ENCODE results near the gene GID8. TPM values are rescaled to one million over a fixed set of nuclear protein-coding genes. Genes with fewer than 3 reads are reported as not detected.
A peak's percentile ranks its signal among the peaks of the same experiment; 100 is the strongest.

GID8 gene
- total and polyA plus RNA-seq, 2 of the 13 experiments (the other 11 are each of a cell fraction or from before 2014, with no cell fraction given) = 39.6 to 59.8 TPM

DNA sequence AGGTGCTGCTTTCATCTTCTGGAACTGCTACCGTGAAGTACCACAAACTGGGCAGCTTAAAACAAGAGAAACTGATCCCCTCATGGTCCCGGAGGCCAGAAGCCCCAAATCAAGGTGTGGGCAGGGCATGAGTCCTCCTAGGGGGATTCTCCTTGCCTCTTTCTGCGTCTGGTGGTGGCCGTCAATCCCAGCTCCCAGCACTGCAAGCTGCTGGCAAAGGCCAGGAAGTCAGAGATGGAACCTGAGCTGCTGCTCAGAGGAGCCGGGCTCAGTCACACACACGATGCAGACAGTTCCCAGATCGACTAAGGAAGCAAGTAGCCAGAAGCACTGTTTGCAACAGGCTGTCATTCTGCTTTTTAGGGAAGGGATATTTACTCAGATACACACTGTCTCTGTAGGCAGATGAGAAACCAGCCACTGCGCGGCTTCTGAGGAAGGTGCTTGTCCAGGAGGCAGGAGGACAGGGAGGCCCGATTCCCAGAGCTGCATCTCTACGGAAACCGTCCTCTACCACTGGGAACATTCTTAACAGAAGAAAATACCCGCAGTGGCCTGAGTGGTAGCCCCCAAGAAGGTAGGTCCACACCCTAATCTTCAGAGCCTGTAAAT, 53.4 kb downstream of the GID8 start:
- FAIRE-seq = no peak
- WGBS (ENCODE audit: low lambda C conversion rate) = 6% methylated on average over 13 of the region's 13 CpGs
- intact Hi-C loops (cut with micrococcal nuclease; ENCODE audit: unreplicated experiment) = no loop called here

More for the DNA sequence above, 53.4 kb downstream of the GID8 start:
- no peak overlapping the region for H2AFZ ChIP-seq (ENCODE audit: low read length)
- H3K4me1 ChIP-seq (ENCODE audit: insufficient read depth, low read length) = no peaks in the 10 kb centered on the region
- H3K27ac ChIP-seq (ENCODE audit: extremely low read length, insufficient read depth, low read length) = no peak overlapping the region
- ATAC-seq = peak; percentile 24
- H3K36me3 ChIP-seq (replicated peaks in 1 of 2; ENCODE audit: control insufficient read depth in 1 of 2, insufficient read depth in 2 of 2, low read length in 2 of 2) = no peaks in the 10 kb centered on the region
- BruUV-seq (replicated peaks) = no TSS peak
- no peak overlapping the region for H3K4me3 ChIP-seq (replicated peaks in 1 of 3; ENCODE audit: insufficient read depth in 1 of 3, low read depth in 2 of 3, low read length in 3 of 3)
- peaks cover 51 to 87% of the 10 kb centered on the region in 2 experiments for H3K27me3 ChIP-seq (ENCODE audit: control insufficient read depth in 1 of 2, insufficient read depth in 2 of 2, low read length in 2 of 2)
- in situ Hi-C loops (cut with HindIII; ENCODE audit: extremely low pct_ligation_motif_present, low pct_unique_long_range_greater_than_20kb) = no loop called here
- H3K4me2 ChIP-seq (ENCODE audit: low read depth, low read length) = no peak overlapping the region
- H4K20me1 ChIP-seq (ENCODE audit: insufficient read depth, low read length) = peaks cover 3% of the 10 kb centered on the region; the same call in 1 of the 2 replicates
- no peaks in the 10 kb centered on the region for H3K79me2 ChIP-seq (ENCODE audit: insufficient read depth, low read length)
- no peak overlapping the region for H3K9ac ChIP-seq (ENCODE audit: insufficient read depth, low read depth, low read length)
- no peaks in the 10 kb centered on the region for H3K9me3 ChIP-seq (ENCODE audit: low read length)
- TF ChIP-seq, protein P1, sequence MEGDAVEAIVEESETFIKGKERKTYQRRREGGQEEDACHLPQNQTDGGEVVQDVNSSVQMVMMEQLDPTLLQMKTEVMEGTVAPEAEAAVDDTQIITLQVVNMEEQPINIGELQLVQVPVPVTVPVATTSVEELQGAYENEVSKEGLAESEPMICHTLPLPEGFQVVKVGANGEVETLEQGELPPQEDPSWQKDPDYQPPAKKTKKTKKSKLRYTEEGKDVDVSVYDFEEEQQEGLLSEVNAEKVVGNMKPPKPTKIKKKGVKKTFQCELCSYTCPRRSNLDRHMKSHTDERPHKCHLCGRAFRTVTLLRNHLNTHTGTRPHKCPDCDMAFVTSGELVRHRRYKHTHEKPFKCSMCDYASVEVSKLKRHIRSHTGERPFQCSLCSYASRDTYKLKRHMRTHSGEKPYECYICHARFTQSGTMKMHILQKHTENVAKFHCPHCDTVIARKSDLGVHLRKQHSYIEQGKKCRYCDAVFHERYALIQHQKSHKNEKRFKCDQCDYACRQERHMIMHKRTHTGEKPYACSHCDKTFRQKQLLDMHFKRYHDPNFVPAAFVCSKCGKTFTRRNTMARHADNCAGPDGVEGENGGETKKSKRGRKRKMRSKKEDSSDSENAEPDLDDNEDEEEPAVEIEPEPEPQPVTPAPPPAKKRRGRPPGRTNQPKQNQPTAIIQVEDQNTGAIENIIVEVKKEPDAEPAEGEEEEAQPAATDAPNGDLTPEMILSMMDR (CRISPR knock-in tag; IDR thresholded peaks at IDR 0.05) = no peak
- TF ChIP-seq EZH2 (conservative IDR thresholded peaks at IDR 0.05; ENCODE audit: low read depth, low read length) = peak; percentile 92
- TF ChIP-seq ZNF567 (CRISPR knock-in tag; IDR thresholded peaks at IDR 0.05; ENCODE audit: borderline replicate concordance) = no peak
- TF ChIP-seq, protein P2, sequence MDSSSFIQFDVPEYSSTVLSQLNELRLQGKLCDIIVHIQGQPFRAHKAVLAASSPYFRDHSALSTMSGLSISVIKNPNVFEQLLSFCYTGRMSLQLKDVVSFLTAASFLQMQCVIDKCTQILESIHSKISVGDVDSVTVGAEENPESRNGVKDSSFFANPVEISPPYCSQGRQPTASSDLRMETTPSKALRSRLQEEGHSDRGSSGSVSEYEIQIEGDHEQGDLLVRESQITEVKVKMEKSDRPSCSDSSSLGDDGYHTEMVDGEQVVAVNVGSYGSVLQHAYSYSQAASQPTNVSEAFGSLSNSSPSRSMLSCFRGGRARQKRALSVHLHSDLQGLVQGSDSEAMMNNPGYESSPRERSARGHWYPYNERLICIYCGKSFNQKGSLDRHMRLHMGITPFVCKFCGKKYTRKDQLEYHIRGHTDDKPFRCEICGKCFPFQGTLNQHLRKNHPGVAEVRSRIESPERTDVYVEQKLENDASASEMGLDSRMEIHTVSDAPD (CRISPR knock-in tag; IDR thresholded peaks at IDR 0.05) = no peak
- TF ChIP-seq, protein P3, sequence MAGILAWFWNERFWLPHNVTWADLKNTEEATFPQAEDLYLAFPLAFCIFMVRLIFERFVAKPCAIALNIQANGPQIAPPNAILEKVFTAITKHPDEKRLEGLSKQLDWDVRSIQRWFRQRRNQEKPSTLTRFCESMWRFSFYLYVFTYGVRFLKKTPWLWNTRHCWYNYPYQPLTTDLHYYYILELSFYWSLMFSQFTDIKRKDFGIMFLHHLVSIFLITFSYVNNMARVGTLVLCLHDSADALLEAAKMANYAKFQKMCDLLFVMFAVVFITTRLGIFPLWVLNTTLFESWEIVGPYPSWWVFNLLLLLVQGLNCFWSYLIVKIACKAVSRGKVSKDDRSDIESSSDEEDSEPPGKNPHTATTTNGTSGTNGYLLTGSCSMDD (CRISPR knock-in tag; IDR thresholded peaks at IDR 0.05) = no peak
- no peak for TF ChIP-seq ZNF451 (CRISPR knock-in tag; IDR thresholded peaks at IDR 0.05)
- ChIA-PET POLR2A (no interaction called here), CTCF (ENCODE audit: low intra/inter-chr PET ratio, low total read pairs) (no interaction called here)
- DNase-seq (ENCODE audit: low spot score) = no peak
